Measurements from ENCODE around the gene TMUB2.

TMUB2 gene

GRCh38 chr17:44200478-44201155 lies 13.8 kb downstream of the TMUB2 start (continued):
- TF ChIP-seq ZNF2 (tag by site-specific recombination; IDR thresholded peaks at IDR 0.05) (0 out of 2 replicates have a peak, but pooled peaks have one; percentile 17), ZNF221 (tag by site-specific recombination; IDR thresholded peaks at IDR 0.05; ENCODE audit: borderline replicate concordance) (no peak), ZBTB20 (tag by site-specific recombination; IDR thresholded peaks at IDR 0.05) (peak; percentile 44; the same call in 1 of the 2 replicates), ZNF335 (tag by site-specific recombination; conservative IDR thresholded peaks at IDR 0.05) (peak; percentile 82), SP3 (tag by site-specific recombination; IDR thresholded peaks at IDR 0.05) (no peak), ZNF175 (tag by site-specific recombination; IDR thresholded peaks at IDR 0.05) (no peak), ZNF24 (tag by site-specific recombination; IDR thresholded peaks at IDR 0.05) (peak; percentile 41; the same call in 1 of the 2 replicates), FEZF1 (tag by site-specific recombination; IDR thresholded peaks at IDR 0.05) (no peak), ZNF692 (tag by site-specific recombination; IDR thresholded peaks at IDR 0.05) (no peak; the same call in 1 of the 2 replicates), ZNF398 (tag by site-specific recombination; IDR thresholded peaks at IDR 0.05) (peak; percentile 94), ZNF776 (tag by site-specific recombination; IDR thresholded peaks at IDR 0.05; ENCODE audit: borderline replicate concordance) (no peak), ZSCAN5A (tag by site-specific recombination; IDR thresholded peaks at IDR 0.05) (0 out of 2 replicates have a peak, but pooled peaks have one; percentile 27), ZNF629 (tag by site-specific recombination; IDR thresholded peaks at IDR 0.05) (0 out of 2 replicates have a peak, but pooled peaks have one; percentile 14)

GRCh38 chr17:44202756-44203155 lies 16.0 kb downstream of the TMUB2 start:
- Histone ChIP-seq H3K27ac (ENCODE audit: extremely low read depth, low read depth, low read length) (no peak overlapping the region), H3K4me1 (ENCODE audit: control insufficient read depth, insufficient read depth, low read length) (peaks cover 5% of the 10 kb centered on the region), H3K4me3 (ENCODE audit: low read depth, low read length) (no peak overlapping the region), H3K9me3 (ENCODE audit: control insufficient read depth, insufficient read depth, low read depth, low read length) (no peaks in the 10 kb centered on the region), H3K36me3 (ENCODE audit: control insufficient read depth in 2 of 2, insufficient read depth in 1 of 2, low read length in 2 of 2) (peaks cover 5 to 16% of the 10 kb centered on the region in 2 experiments; a peak in 2 of 3 replicates)
- ChIA-PET POLR2A (interaction anchor here (1.3 to 1.5 kb wide), 2 partner anchors 9 to 16 kb away, joined by 3 to 8 read pairs; no protein-coding TSS in a partner anchor), CTCF (interaction anchor here (0.6 to 4.1 kb wide), 11 partner anchors 8 to 321 kb away, joined by 3 to 17 read pairs (median 5); partner anchors contain the start of genes GRN and SLC25A39)
- TF ChIP-seq ZNF670 (tag by site-specific recombination; IDR thresholded peaks at IDR 0.05; ENCODE audit: low read depth) = no peak
- no peak for TF ChIP-seq ZNF266 (tag by site-specific recombination; IDR thresholded peaks at IDR 0.05; ENCODE audit: low read depth)
- TF ChIP-seq ZNF10 (tag by site-specific recombination; IDR thresholded peaks at IDR 0.05) = no peak
- no peak for TF ChIP-seq ZNF704 (tag by site-specific recombination; IDR thresholded peaks at IDR 0.05)
- no peak for TF ChIP-seq TSHZ1 (tag by site-specific recombination; IDR thresholded peaks at IDR 0.05; ENCODE audit: borderline replicate concordance)
- no peak for TF ChIP-seq ZNF518A (tag by site-specific recombination; conservative IDR thresholded peaks at IDR 0.05; ENCODE audit: low read depth)

Data from HEK293 (cell line).